Muscle of leg (tissue), 16 donors: ENCODE results near the gene S100A14. TPM values are rescaled to one million over a fixed set of nuclear protein-coding genes. Genes with fewer than 3 reads are reported as not detected.

ENCODE experiments used
- DNase-seq: peaks from one replicate; pipeline ENCODE4 v3.0.0; 2013
- H3K27ac ChIP-seq: one replicate; pipeline ENCODE4 v1.5.1; 2013; ENCODE audit warnings: mild to moderate bottlenecking, low read length, control low read depth
- H3K27me3 ChIP-seq: one replicate; pipeline ENCODE4 v1.6.1; 2013; ENCODE audit warnings: low read length; ENCODE audit not compliant: control insufficient read depth, insufficient read depth
- H3K36me3 ChIP-seq: one replicate; pipeline ENCODE4 v1.6.1; 2013; ENCODE audit warnings: low read length; ENCODE audit not compliant: control insufficient read depth, insufficient read depth
- H3K4me1 ChIP-seq: one replicate; pipeline ENCODE4 v1.6.1; 2013; ENCODE audit warnings: low read length; ENCODE audit not compliant: control insufficient read depth, insufficient read depth
- H3K4me3 ChIP-seq: one replicate; pipeline ENCODE4 v1.5.1; 2013; ENCODE audit warnings: low read length, control low read depth
- H3K9me3 ChIP-seq: replicated peaks from 2 replicates; pipeline ENCODE4 v1.6.1; 2013; ENCODE audit warnings: low read depth, low read length; ENCODE audit not compliant: control insufficient read depth
- WGBS: methylation state at CpG from one replicate; pipeline ENCODE4 v1.1.5; 2013; ENCODE audit warnings: missing lambda C conversion rate; ENCODE audit not compliant: insufficient coverage; 5-methylcytosine and 5-hydroxymethylcytosine counted together
- long read RNA-seq, 11 donors: transcript quantifications; one replicate each; lab custom pipeline, GENCODE V29; 2026
- polyA plus RNA-seq, 8 donors: library from polyadenylated mRNA; unstranded; fragments of 120-200 nt; gene quantifications; one replicate each; pipeline versions ENCODE4 v1.2.1 to v1.2.3, GENCODE V29; 2013; ENCODE audit warnings: inconsistent platforms in 1 of 8, low replicate concordance in 1 of 8; ENCODE audit not compliant: insufficient read length in 8 of 8, insufficient read depth in 1 of 8
- total RNA-seq: library from RNA; stranded (reverse); fragments of 120-200 nt; gene quantifications from one replicate; pipeline ENCODE4 v1.2.4, GENCODE V29; 2013

S100A14 gene
- total RNA-seq (0.18 TPM), polyA plus RNA-seq (10 to 100 TPM in 2 of 8 donors, 1 to 10 TPM in 2, under 1 TPM in 4; 0.15 to 27.5 (median 1.2) TPM)
- long read RNA-seq, donor 1 = 0 reads
- long read RNA-seq, donor 2, partial matches to known transcripts = 0 of 3 reads
- long read RNA-seq, donor 2, other reads (novel, unspliced or antisense) = 0 of 3 reads
- long read RNA-seq, donor 3, partial matches to known transcripts = 0 of 2 reads
- long read RNA-seq, donor 3, other reads (novel, unspliced or antisense) = 0 of 2 reads
- long read RNA-seq, donor 4 = 0 reads
- long read RNA-seq, donor 5, partial matches to known transcripts = 0 of 1 reads
- long read RNA-seq, donor 5, other reads (novel, unspliced or antisense) = 0 of 1 reads
- long read RNA-seq, donor 6, partial matches to known transcripts = 0 of 1 reads
- long read RNA-seq, donor 6, other reads (novel, unspliced or antisense) = 0 of 1 reads
- long read RNA-seq, donor 7 = 0 reads
- long read RNA-seq, donor 8 = 0 reads
- long read RNA-seq, donor 9 = 0 reads
- long read RNA-seq, donor 10 = 0 reads
- long read RNA-seq, donor 11, partial matches to known transcripts = 0 of 1 reads
- long read RNA-seq, donor 11, other reads (novel, unspliced or antisense) = 0 of 1 reads

DNA sequence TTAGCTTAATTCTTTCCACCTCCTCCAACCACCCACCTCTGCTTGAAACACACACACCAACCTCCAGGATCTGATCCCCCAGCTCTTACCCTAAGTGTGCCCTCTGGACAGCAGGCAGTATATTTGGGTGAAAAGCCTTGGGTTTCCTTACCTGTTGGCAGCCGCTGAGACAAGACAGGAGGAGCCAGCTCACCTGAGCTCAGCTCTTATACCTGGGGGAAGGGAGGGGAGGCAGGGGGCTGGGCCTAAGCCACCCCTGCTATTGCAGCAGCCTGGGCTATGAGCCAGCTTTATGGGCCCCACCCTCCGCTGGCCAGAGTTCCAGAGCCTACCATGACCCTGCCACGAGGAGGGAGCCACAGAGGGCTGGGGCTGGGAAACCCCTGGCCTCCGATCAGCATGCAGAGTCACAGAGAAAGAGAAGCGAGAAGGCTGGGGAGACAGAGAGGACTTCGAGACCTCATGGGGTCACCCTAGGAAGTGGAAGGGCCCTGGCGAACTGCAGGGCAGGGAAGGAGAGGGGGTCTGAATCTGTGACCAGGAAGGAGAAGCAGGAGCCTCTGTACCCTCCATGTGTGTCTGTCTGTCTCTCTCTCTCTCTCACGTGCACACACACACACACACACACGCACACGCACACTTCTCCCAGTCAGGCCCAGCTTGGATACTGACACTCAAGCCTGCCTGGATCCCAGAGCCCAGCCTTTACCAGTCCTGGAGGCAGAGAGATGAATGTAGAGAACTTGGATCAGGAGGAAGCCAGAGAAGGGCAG lies at the start of gene S100A14:
S100A14 (minus strand) TSS at position 182 of the 773 bp plus-strand sequence. CDS start 467 bp downstream, outside the sequence.
- no peaks in the 10 kb centered on the region for H3K9me3 ChIP-seq
- DNase-seq = no peak
- no peak within 1 kb of the TSS for H3K4me3 ChIP-seq
- peaks cover 13% of the 10 kb centered on the region for H3K36me3 ChIP-seq
- H3K27me3 ChIP-seq = no peaks in the 10 kb centered on the region
- 44% methylated on average over 5 of the region's 10 CpGs for WGBS
- H3K4me1 ChIP-seq = peaks cover 39% of the 10 kb centered on the region
- no peak within 1 kb of the TSS for H3K27ac ChIP-seq

- DNase-seq = no peak
- H3K9me3 ChIP-seq = no peaks in the 10 kb centered on the region
- peaks cover 10% of the 10 kb centered on the region for H3K4me1 ChIP-seq
- H3K27ac ChIP-seq = no peak overlapping the region
- WGBS = 95% methylated on average over 4 of the region's 5 CpGs
- no peak overlapping the region for H3K4me3 ChIP-seq
- no peaks in the 10 kb centered on the region for H3K27me3 ChIP-seq
- H3K36me3 ChIP-seq = peaks cover 67% of the 10 kb centered on the region
Measured at GRCh38 chr1:153663211-153663610, 47.1 kb upstream of the S100A14 start.

GRCh38 chr1:153662269-153662668 lies 46.1 kb upstream of the S100A14 start:
- no peak overlapping the region for H3K27ac ChIP-seq
- peaks cover 12% of the 10 kb centered on the region for H3K4me1 ChIP-seq
- no peak overlapping the region for H3K4me3 ChIP-seq
- no peak for DNase-seq
- WGBS = no CpG with 5 or more reads among the region's 2 CpGs
- H3K36me3 ChIP-seq = peaks cover 60% of the 10 kb centered on the region
- H3K27me3 ChIP-seq = no peaks in the 10 kb centered on the region
- no peaks in the 10 kb centered on the region for H3K9me3 ChIP-seq

- H3K27me3 ChIP-seq = no peaks in the 10 kb centered on the region
- no peak overlapping the region for H3K27ac ChIP-seq
- no peak for DNase-seq
- H3K4me1 ChIP-seq = peaks cover 12% of the 10 kb centered on the region
- H3K36me3 ChIP-seq = peaks cover 50% of the 10 kb centered on the region
- 34% methylated on average over 6 of the region's 9 CpGs for WGBS
- H3K4me3 ChIP-seq = no peak overlapping the region
- no peaks in the 10 kb centered on the region for H3K9me3 ChIP-seq
Measured at GRCh38 chr1:153661111-153661708, 45.1 kb upstream of the S100A14 start.

GRCh38 chr1:153659656-153660055 lies 43.5 kb upstream of the S100A14 start:
- H3K27ac ChIP-seq = no peak overlapping the region
- H3K9me3 ChIP-seq = no peaks in the 10 kb centered on the region
- peaks cover 35% of the 10 kb centered on the region for H3K36me3 ChIP-seq
- no peak for DNase-seq
- WGBS = 100% methylated on average over 1 of the region's 9 CpGs
- peaks cover 12% of the 10 kb centered on the region for H3K4me1 ChIP-seq
- no peaks in the 10 kb centered on the region for H3K27me3 ChIP-seq
- H3K4me3 ChIP-seq = peak overlapping the region; percentile 93

DNA sequence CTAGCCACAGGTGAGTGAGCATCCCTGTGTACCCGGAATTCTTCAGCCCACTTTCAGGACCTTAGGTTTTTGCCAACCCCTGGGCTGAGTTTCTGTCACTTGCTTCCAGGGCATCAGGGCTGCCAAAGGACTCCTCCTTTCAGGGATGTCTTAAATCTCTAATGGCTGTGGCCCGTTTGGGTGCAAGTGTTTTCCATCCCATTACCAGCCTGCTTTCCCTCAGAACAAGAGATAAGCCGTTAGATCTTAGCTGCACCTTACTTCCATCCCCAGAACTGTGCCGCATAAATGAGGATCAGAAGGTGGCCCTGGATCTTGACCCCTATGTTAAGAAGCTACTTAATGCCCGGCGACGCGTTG lies 43.0 kb upstream of the S100A14 start:
- DNase-seq = no peak
- H3K9me3 ChIP-seq = no peaks in the 10 kb centered on the region
- no peaks in the 10 kb centered on the region for H3K27me3 ChIP-seq
- H3K4me3 ChIP-seq = peak overlapping the region; percentile 93
- H3K4me1 ChIP-seq = peaks cover 12% of the 10 kb centered on the region
- H3K36me3 ChIP-seq = peaks cover 30% of the 10 kb centered on the region
- 0% methylated on average over 1 of the region's 8 CpGs for WGBS
- H3K27ac ChIP-seq = peak overlapping the region; percentile 95

- Histone ChIP-seq H3K36me3 (peaks cover 27% of the 10 kb centered on the region), H3K4me1 (peaks cover 12% of the 10 kb centered on the region), H3K27me3 (no peaks in the 10 kb centered on the region), H3K27ac (peak within 1 kb of the TSS; percentile 95), H3K9me3 (no peaks in the 10 kb centered on the region), H3K4me3 (peak within 1 kb of the TSS; percentile 93)
- under 1% methylated on average over 52 of the region's 53 CpGs for WGBS
- peak; percentile 98 for DNase-seq
Measured at GRCh38 chr1:153658400-153659174, 42.5 kb upstream of the S100A14 start, which contains the start of gene SNAPIN. SNAPIN (plus strand) TSS chr1:153658703; CDS start chr1:153658744, 41 bp downstream.

DNA sequence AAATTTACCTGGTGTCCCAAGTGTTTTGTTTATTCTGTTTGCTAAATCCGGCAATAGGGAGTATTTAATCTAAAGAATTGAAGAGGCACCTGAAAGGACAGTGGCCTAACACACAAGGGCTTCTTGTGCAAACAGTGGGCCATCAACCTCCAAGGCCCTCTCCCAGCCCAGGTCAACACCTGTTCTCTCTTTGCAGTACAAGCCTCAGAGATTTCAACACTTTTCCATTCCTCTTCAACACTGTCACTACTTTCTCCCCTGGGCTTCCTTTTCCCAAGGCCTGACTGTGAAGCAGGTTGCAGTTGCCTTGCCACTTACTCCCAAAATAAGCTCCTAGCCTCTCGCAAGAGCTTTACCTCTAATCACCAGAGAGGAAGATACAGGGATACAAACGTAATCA lies 39.2 kb upstream of the S100A14 start:
- no CpG with 5 or more reads among the region's 3 CpGs for WGBS
- no peak overlapping the region for H3K27ac ChIP-seq
- H3K4me1 ChIP-seq = peaks cover 19% of the 10 kb centered on the region
- H3K27me3 ChIP-seq = no peaks in the 10 kb centered on the region
- no peak for DNase-seq
- no peak overlapping the region for H3K4me3 ChIP-seq
- H3K9me3 ChIP-seq = no peaks in the 10 kb centered on the region
- H3K36me3 ChIP-seq = no peaks in the 10 kb centered on the region

GRCh38 chr1:153652805-153653500 lies 36.8 kb upstream of the S100A14 start:
- H3K4me3 ChIP-seq = no peak overlapping the region
- H3K27me3 ChIP-seq = no peaks in the 10 kb centered on the region
- no peaks in the 10 kb centered on the region for H3K36me3 ChIP-seq
- peak overlapping the region; percentile 42 for H3K27ac ChIP-seq
- no peaks in the 10 kb centered on the region for H3K9me3 ChIP-seq
- 44% methylated on average over 3 of the region's 3 CpGs for WGBS
- peak; percentile 54 for DNase-seq
- peaks cover 26% of the 10 kb centered on the region for H3K4me1 ChIP-seq
